ENCODE results near the gene LMTK3. TPM values are rescaled to one million over a fixed set of nuclear protein-coding genes. Genes with fewer than 3 reads are reported as not detected.

Gene LMTK3
- total RNA-seq, 3 donors from 2014 or later (not counting 1 experiment from before 2014, with no cell fraction given): 0.64 to 2.9 (median 1.9) TPM

GRCh38 chr19:48476176-48476575 lies 35.5 kb downstream of the LMTK3 start:
- no peak for ATAC-seq
- no peak overlapping the region for H3K4me3 ChIP-seq (ENCODE audit: low read length)
- peaks cover 22 to 49% of the 10 kb centered on the region in 2 donors for H3K4me1 Mint-ChIP-seq
- H3K36me3 Mint-ChIP-seq: no peaks in the 10 kb centered on the region
- no peak for DNase-seq
- H3K27me3 ChIP-seq (ENCODE audit: control insufficient read depth, insufficient read depth, low read length): no peaks in the 10 kb centered on the region
- peaks cover 36% of the 10 kb centered on the region for H3K36me3 ChIP-seq (ENCODE audit: control insufficient read depth, insufficient read depth, low read length)
- H3K9me3 Mint-ChIP-seq: no peaks in the 10 kb centered on the region
- H3K27ac Mint-ChIP-seq: no peak overlapping the region
- H3K4me1 ChIP-seq (ENCODE audit: control insufficient read depth, insufficient read depth, low read length): peaks cover 32% of the 10 kb centered on the region
- H3K9me3 ChIP-seq (ENCODE audit: control insufficient read depth, insufficient read depth, low read length): no peaks in the 10 kb centered on the region
- H3K27ac ChIP-seq (ENCODE audit: low read length): no peak overlapping the region
- no peaks in the 10 kb centered on the region for H3K27me3 Mint-ChIP-seq (ENCODE audit: low read depth in 2 of 2)
- no peak for TF ChIP-seq CTCF (IDR thresholded peaks at IDR 0.05)
- WGBS (ENCODE audit: insufficient coverage): 95% methylated on average over 9 of the region's 9 CpGs
- intact Hi-C loops (cut with micrococcal nuclease): no loop called here
- H3K4me3 Mint-ChIP-seq: no peak overlapping the region

- Mint-ChIP-seq H3K36me3 (no peaks in the 10 kb centered on the region), H3K9me3 (no peaks in the 10 kb centered on the region), H3K27me3 (ENCODE audit: low read depth in 2 of 2) (no peaks in the 10 kb centered on the region), H3K27ac (peak overlapping the region; percentile 65 to 87), H3K4me3 (no peak overlapping the region), H3K4me1 (peaks cover 15 to 49% of the 10 kb centered on the region in 2 donors)
- Histone ChIP-seq H3K4me3 (ENCODE audit: low read length) (no peak overlapping the region), H3K9me3 (ENCODE audit: control insufficient read depth, insufficient read depth, low read length) (no peaks in the 10 kb centered on the region), H3K36me3 (ENCODE audit: control insufficient read depth, insufficient read depth, low read length) (peaks cover 40% of the 10 kb centered on the region), H3K4me1 (ENCODE audit: control insufficient read depth, insufficient read depth, low read length) (peaks cover 30% of the 10 kb centered on the region), H3K27me3 (ENCODE audit: control insufficient read depth, insufficient read depth, low read length) (no peaks in the 10 kb centered on the region), H3K27ac (ENCODE audit: low read length) (no peak overlapping the region)
- intact Hi-C loops (cut with micrococcal nuclease): no loop called here
- no peak for TF ChIP-seq CTCF (IDR thresholded peaks at IDR 0.05)
- no peak for ATAC-seq
- DNase-seq: no peak
- 93% methylated on average over 17 of the region's 17 CpGs for WGBS (ENCODE audit: insufficient coverage)
These were observed 36.1 kb downstream of the LMTK3 start for GRCh38 chr19:48475369-48476068.

- peaks cover 31% of the 10 kb centered on the region for H3K4me1 ChIP-seq (ENCODE audit: control insufficient read depth, insufficient read depth, low read length)
- no peaks in the 10 kb centered on the region for H3K9me3 ChIP-seq (ENCODE audit: control insufficient read depth, insufficient read depth, low read length)
- H3K27me3 ChIP-seq (ENCODE audit: control insufficient read depth, insufficient read depth, low read length): no peaks in the 10 kb centered on the region
- TF ChIP-seq CTCF (IDR thresholded peaks at IDR 0.05): no peak
- Mint-ChIP-seq H3K27ac (peak overlapping the region; percentile 65 to 87), H3K4me3 (peak overlapping the region; percentile 72), H3K4me1 (peaks cover 14 to 52% of the 10 kb centered on the region in 2 donors), H3K9me3 (no peaks in the 10 kb centered on the region), H3K27me3 (ENCODE audit: low read depth in 2 of 2) (no peaks in the 10 kb centered on the region), H3K36me3 (no peaks in the 10 kb centered on the region)
- H3K4me3 ChIP-seq (ENCODE audit: low read length): no peak overlapping the region
- peak in 1 of 2 donors; percentile 48 for DNase-seq
- 72% methylated on average over 16 of the region's 16 CpGs for WGBS (ENCODE audit: insufficient coverage)
- no peak overlapping the region for H3K27ac ChIP-seq (ENCODE audit: low read length)
- intact Hi-C loops (cut with micrococcal nuclease): no loop called here
- ATAC-seq: peak; percentile 61 to 67 (median 65)
- peaks cover 42% of the 10 kb centered on the region for H3K36me3 ChIP-seq (ENCODE audit: control insufficient read depth, insufficient read depth, low read length)
These were observed 37.5 kb downstream of the LMTK3 start for GRCh38 chr19:48474084-48474592.
